Natural killer cell (primary cell): ENCODE measurements around the gene SNX9. TPM values are rescaled to one million over a fixed set of nuclear protein-coding genes. Genes with fewer than 3 reads are reported as not detected.
A peak's percentile ranks its signal among the peaks of the same experiment; 100 is the strongest.

Experiments
- ATAC-seq, 3 donors: fragments of 150-1000 bp in 2 of 3; fragments of 200-7000 bp in 1 of 3; cut with Tn5 transposase; 1 replicate in 1 of 3; 2 replicates in 2 of 3; pipeline ENCODE4 v1.10.0; 2021; ENCODE audit warnings: mild to moderate bottlenecking in 2 of 3, moderate library complexity in 2 of 3
- DNase-seq, 2 donors: peaks; one replicate each; pipeline versions ENCODE4 v3.0.0 to v3.0.0-alpha.2; 2013 to 2021; ENCODE audit warnings: mixed read lengths in 1 of 2
- H3K27ac ChIP-seq: one replicate; pipeline ENCODE4 v1.5.1; 2013; ENCODE audit warnings: mild to moderate bottlenecking, low read length
- H3K27me3 ChIP-seq: one replicate; pipeline ENCODE4 v1.6.1; 2013; ENCODE audit warnings: low read length; ENCODE audit not compliant: control insufficient read depth, insufficient read depth
- H3K36me3 ChIP-seq: one replicate; pipeline ENCODE4 v1.6.1; 2013; ENCODE audit warnings: low read length; ENCODE audit not compliant: control insufficient read depth, insufficient read depth
- H3K4me1 ChIP-seq: one replicate; pipeline ENCODE4 v1.6.1; 2013; ENCODE audit warnings: low read length; ENCODE audit not compliant: control insufficient read depth, insufficient read depth
- H3K4me3 ChIP-seq: one replicate; pipeline ENCODE4 v1.5.1; 2013; ENCODE audit warnings: low read length
- H3K9me3 ChIP-seq: one replicate; pipeline ENCODE4 v1.6.1; 2013; ENCODE audit warnings: low read length; ENCODE audit not compliant: control insufficient read depth, insufficient read depth
- H3K27ac Mint-ChIP-seq, 2 donors: one replicate each; pipeline ENCODE4 v1.8.0; 2022; ENCODE audit warnings: mild to moderate bottlenecking in 2 of 2, mixed read lengths in 2 of 2, moderate library complexity in 1 of 2
- H3K27me3 Mint-ChIP-seq, 2 donors: one replicate each; pipeline ENCODE4 v1.8.0; 2022; ENCODE audit warnings: low read depth in 2 of 2, mixed read lengths in 2 of 2
- H3K36me3 Mint-ChIP-seq: one replicate; pipeline ENCODE4 v1.8.0; 2022; ENCODE audit warnings: mixed read lengths
- H3K4me1 Mint-ChIP-seq, 2 donors: one replicate each; pipeline ENCODE4 v1.8.0; 2022; ENCODE audit warnings: mixed read lengths in 2 of 2
- H3K4me3 Mint-ChIP-seq: one replicate; pipeline ENCODE4 v1.8.0; 2022; ENCODE audit warnings: mild to moderate bottlenecking, moderate library complexity, mixed read lengths
- H3K9me3 Mint-ChIP-seq, 2 donors: one replicate each; pipeline ENCODE4 v1.8.0; 2022; ENCODE audit warnings: mixed read lengths in 2 of 2
- CTCF ChIP-seq: fragments of 200-600 bp; IDR thresholded peaks from one replicate; pipeline ENCODE4 v1.8.0; 2022; ENCODE audit warnings: antibody characterized with exemption
- WGBS: methylation state at CpG from one replicate; pipeline ENCODE4 v1.1.7; 2013; ENCODE audit warnings: missing lambda C conversion rate; ENCODE audit not compliant: insufficient coverage; 5-methylcytosine and 5-hydroxymethylcytosine counted together
- intact Hi-C: fragments of 100-400 bp; cut with micrococcal nuclease; formaldehyde crosslinking; loops from one replicate; pipeline ENCODE4 v1.14.2; 2022
- total RNA-seq, 4 donors: library from RNA; stranded (reverse); fragments of 120-200 nt in 1 of 4; gene quantifications; one replicate each; pipeline versions ENCODE4 v1.2.3 to v1.2.4, GENCODE V29; 2013 to 2022

SNX9 gene
- total RNA-seq, 3 donors from 2014 or later (not counting 1 experiment from before 2014, with no cell fraction given) = 6.0 to 9.7 (median 7.3) TPM

- peaks cover 0 to 5% of the 10 kb centered on the region in 2 donors for H3K4me1 Mint-ChIP-seq
- H3K27ac Mint-ChIP-seq = no peak overlapping the region
- Histone ChIP-seq H3K27ac (no peak overlapping the region), H3K27me3 (no peaks in the 10 kb centered on the region), H3K4me3 (no peak overlapping the region), H3K9me3 (no peaks in the 10 kb centered on the region), H3K4me1 (peaks cover 3% of the 10 kb centered on the region), H3K36me3 (no peaks in the 10 kb centered on the region)
- DNase-seq (peak in 1 of 2 donors; percentile 26), ATAC-seq (no peak)
- 81% methylated on average over 5 of the region's 5 CpGs for WGBS
- no peak for TF ChIP-seq CTCF
- intact Hi-C loops = no loop called here
- H3K9me3 Mint-ChIP-seq = no peaks in the 10 kb centered on the region
- H3K4me3 Mint-ChIP-seq = no peak overlapping the region
- no peaks in the 10 kb centered on the region for H3K36me3 Mint-ChIP-seq
- peaks cover 9 to 40% of the 10 kb centered on the region in 2 donors for H3K27me3 Mint-ChIP-seq
These were observed 44.1 kb downstream of the SNX9 start for GRCh38 chr6:157867155-157867559.

- no peak overlapping the region for H3K27ac ChIP-seq
- peaks cover 3% of the 10 kb centered on the region for H3K4me1 ChIP-seq
- H3K4me3 ChIP-seq = no peak overlapping the region
- Mint-ChIP-seq H3K27ac (no peak overlapping the region), H3K4me1 (peaks cover 0 to 5% of the 10 kb centered on the region in 2 donors), H3K9me3 (no peaks in the 10 kb centered on the region), H3K27me3 (peaks cover 9 to 32% of the 10 kb centered on the region in 2 donors), H3K4me3 (no peak overlapping the region), H3K36me3 (no peaks in the 10 kb centered on the region)
- no peak for TF ChIP-seq CTCF
- H3K36me3 ChIP-seq = no peaks in the 10 kb centered on the region
- H3K9me3 ChIP-seq = no peaks in the 10 kb centered on the region
- H3K27me3 ChIP-seq = no peaks in the 10 kb centered on the region
- intact Hi-C loops = no loop called here
- ATAC-seq (no peak), DNase-seq (no peak)
These were observed 44.9 kb downstream of the SNX9 start for GRCh38 chr6:157867981-157868380.

- Histone ChIP-seq H3K27me3 (no peaks in the 10 kb centered on the region), H3K36me3 (no peaks in the 10 kb centered on the region), H3K4me3 (no peak overlapping the region), H3K4me1 (peaks cover 3% of the 10 kb centered on the region), H3K9me3 (no peaks in the 10 kb centered on the region), H3K27ac (no peak overlapping the region)
- Mint-ChIP-seq H3K27me3 (peaks cover 2 to 23% of the 10 kb centered on the region in 2 donors), H3K9me3 (no peaks in the 10 kb centered on the region), H3K27ac (no peak overlapping the region), H3K4me3 (no peak overlapping the region), H3K4me1 (no peaks in the 10 kb centered on the region), H3K36me3 (no peaks in the 10 kb centered on the region)
- intact Hi-C loops = no loop called here
- ATAC-seq = no peak
- no peak for TF ChIP-seq CTCF
- no peak for DNase-seq
- 95% methylated on average over 10 of the region's 10 CpGs for WGBS
These were observed 45.8 kb downstream of the SNX9 start for GRCh38 chr6:157868835-157869234.

GRCh38 chr6:157869673-157870302 is 46.7 kb downstream of the SNX9 start:
- no peaks in the 10 kb centered on the region for H3K4me1 Mint-ChIP-seq
- ATAC-seq (peak in 1 of 3 donors; percentile 21), DNase-seq (no peak)
- no peak overlapping the region for H3K4me3 ChIP-seq
- H3K36me3 Mint-ChIP-seq = no peaks in the 10 kb centered on the region
- peaks cover 3% of the 10 kb centered on the region for H3K4me1 ChIP-seq
- no peaks in the 10 kb centered on the region for H3K9me3 Mint-ChIP-seq
- H3K27me3 ChIP-seq = no peaks in the 10 kb centered on the region
- 98% methylated on average over 19 of the region's 19 CpGs for WGBS
- no peaks in the 10 kb centered on the region for H3K36me3 ChIP-seq
- no peak overlapping the region for H3K27ac Mint-ChIP-seq
- no peaks in the 10 kb centered on the region for H3K9me3 ChIP-seq
- peaks cover 0 to 16% of the 10 kb centered on the region in 2 donors for H3K27me3 Mint-ChIP-seq
- no peak overlapping the region for H3K27ac ChIP-seq
- no peak overlapping the region for H3K4me3 Mint-ChIP-seq
- intact Hi-C loops = no loop called here
- TF ChIP-seq CTCF = no peak
